BLaER1 treated with 17β-estradiol and CSF1 and Interleukin-3, amounts not matched to agents 10 nM and 100 nM (cell line): ENCODE results near the gene ODC1.

Experiments
- H3K27ac ChIP-seq, 11 experiments: shearing (Covaris generic); formaldehyde crosslinking; 2 replicates each; pipeline ENCODE4 v1.8.1; 2022
- H3K27me3 ChIP-seq, 11 experiments: shearing (Covaris generic); formaldehyde crosslinking; 2 replicates each; pipeline ENCODE4 v1.8.1; 2022
- H3K36me3 ChIP-seq, 11 experiments: shearing (Covaris generic); formaldehyde crosslinking; 2 replicates each; pipeline ENCODE4 v1.8.1; 2022
- H3K4me1 ChIP-seq, 10 experiments: shearing (Covaris generic); formaldehyde crosslinking; 2 replicates each; pipeline ENCODE4 v1.8.1; 2022
- H3K4me2 ChIP-seq, 11 experiments: shearing (Covaris generic); formaldehyde crosslinking; 2 replicates each; pipeline ENCODE4 v1.8.1; 2022
- H3K4me3 ChIP-seq, 10 experiments: shearing (Covaris generic); formaldehyde crosslinking; 2 replicates each; pipeline ENCODE4 v1.8.1; 2022
- H3K9ac ChIP-seq, 11 experiments: shearing (Covaris generic); formaldehyde crosslinking; 2 replicates each; pipeline ENCODE4 v1.8.1; 2022
- H3K9me3 ChIP-seq, 11 experiments: shearing (Covaris generic); formaldehyde crosslinking; replicated peaks in 1 of 11; 2 replicates each; pipeline ENCODE4 v1.8.1; 2022
- H4K20me1 ChIP-seq, 11 experiments: shearing (Covaris generic); formaldehyde crosslinking; 2 replicates each; pipeline ENCODE4 v1.8.1; 2022
- Cebpa-rat ChIP-seq, 11 experiments: shearing (Covaris generic); IDR thresholded peaks; 2 replicates each; pipeline ENCODE4 v1.8.1; 2022

ODC1 gene

DNA sequence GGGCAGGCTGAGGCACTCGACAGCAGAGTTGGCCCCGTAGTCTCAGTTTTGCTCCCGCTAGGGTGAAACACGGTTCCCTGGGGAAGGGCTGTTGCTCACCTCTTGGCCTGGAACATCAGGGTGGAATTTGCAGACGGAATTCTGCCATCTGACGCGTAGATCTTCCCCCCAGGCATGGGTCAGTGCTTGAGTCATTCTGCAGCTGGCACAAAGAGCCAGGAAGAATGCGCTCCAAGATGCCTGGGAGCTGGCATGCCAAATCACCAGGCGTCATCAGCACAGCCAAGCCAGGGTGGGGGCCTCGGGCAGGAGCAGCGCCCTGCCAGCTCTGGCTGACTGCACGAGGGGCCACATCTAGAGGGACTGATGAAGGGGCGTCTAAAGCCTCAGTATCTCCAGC, 42.7 kb downstream of the ODC1 start:
- Histone ChIP-seq H3K4me2 (peak overlapping the region; percentile 79 to 97 (median 90)), H3K9ac (peak overlapping the region in 4 of 11 experiments; percentile 63 to 72 (median 68); a peak in 3 of 22 replicates), H3K4me1 (peaks cover 97 to 100% (median 100%) of the 10 kb centered on the region in 10 experiments), H3K4me3 (no peak overlapping the region; a peak in 1 of 20 replicates), H3K9me3 (no peaks in the 10 kb centered on the region), H4K20me1 (peaks cover 5 to 68% (median 37%) of the 10 kb centered on the region in 11 experiments; a peak in 19 of 22 replicates), H3K36me3 (peaks cover 0 to 31% (median 6%) of the 10 kb centered on the region in 11 experiments; a peak in 8 of 22 replicates), H3K27me3 (no peaks in the 10 kb centered on the region), H3K27ac (peak overlapping the region in 4 of 11 experiments; percentile 63 to 84 (median 70); a peak in 7 of 22 replicates)
- no peak for TF ChIP-seq Cebpa-rat (IDR thresholded peaks at IDR 0.05)

DNA sequence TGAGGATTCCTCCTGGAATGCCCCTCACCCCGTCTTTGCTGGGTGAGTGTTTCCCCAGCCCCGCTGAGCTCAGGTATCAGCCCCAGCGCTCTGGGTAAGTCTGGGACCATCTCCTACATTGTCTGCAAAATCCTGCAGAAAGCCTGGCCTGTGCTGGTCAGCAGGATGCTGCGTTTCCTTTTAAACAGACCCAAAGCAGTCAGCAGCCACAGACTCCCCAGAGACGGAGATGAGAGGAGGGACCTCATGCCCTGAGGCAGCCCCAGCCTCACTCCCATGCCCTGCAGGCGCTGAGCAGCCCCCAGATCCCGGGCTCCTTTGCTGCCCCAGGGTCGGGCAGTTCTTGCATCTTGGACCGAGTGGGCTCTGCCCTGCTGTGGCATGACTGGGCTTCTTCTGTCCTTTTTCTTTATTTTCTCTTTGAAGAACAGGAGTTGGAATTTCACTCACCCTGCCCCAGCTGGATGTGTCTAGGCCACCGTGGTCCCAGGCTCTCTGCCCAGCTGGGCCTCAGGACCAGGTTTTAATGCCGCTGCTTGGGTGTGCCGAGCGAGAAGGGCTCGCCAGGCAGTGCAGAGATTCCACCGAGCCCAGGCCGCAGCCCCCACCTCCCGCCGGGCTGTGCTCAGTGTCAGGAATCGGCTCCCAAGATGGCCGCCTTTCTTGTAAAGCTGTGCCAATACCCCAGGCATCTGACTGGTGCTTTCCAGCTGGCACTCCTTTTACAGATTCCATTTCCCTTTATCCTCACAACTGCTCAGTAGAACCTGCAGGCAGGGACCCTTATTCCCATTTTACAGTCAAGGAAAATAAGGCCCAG, 43.6 kb downstream of the ODC1 start:
- Histone ChIP-seq H3K4me1 (peaks cover 99 to 100% (median 100%) of the 10 kb centered on the region in 10 experiments), H3K27ac (peak overlapping the region in 2 of 11 experiments; percentile 69 to 84; a peak in 5 of 22 replicates), H3K9me3 (peaks cover 0 to 5% (median 0%) of the 10 kb centered on the region in 11 experiments; a peak in 3 of 22 replicates), H3K36me3 (peaks cover 4 to 37% (median 11%) of the 10 kb centered on the region in 11 experiments; a peak in 18 of 22 replicates), H4K20me1 (peaks cover 5 to 63% (median 36%) of the 10 kb centered on the region in 11 experiments; a peak in 19 of 22 replicates), H3K27me3 (no peaks in the 10 kb centered on the region), H3K4me3 (no peak overlapping the region), H3K9ac (peak overlapping the region in 6 of 11 experiments; percentile 2 to 43 (median 31); a peak in 8 of 22 replicates), H3K4me2 (peak overlapping the region; percentile 79 to 97 (median 90))
- TF ChIP-seq Cebpa-rat (IDR thresholded peaks at IDR 0.05): no peak

DNA sequence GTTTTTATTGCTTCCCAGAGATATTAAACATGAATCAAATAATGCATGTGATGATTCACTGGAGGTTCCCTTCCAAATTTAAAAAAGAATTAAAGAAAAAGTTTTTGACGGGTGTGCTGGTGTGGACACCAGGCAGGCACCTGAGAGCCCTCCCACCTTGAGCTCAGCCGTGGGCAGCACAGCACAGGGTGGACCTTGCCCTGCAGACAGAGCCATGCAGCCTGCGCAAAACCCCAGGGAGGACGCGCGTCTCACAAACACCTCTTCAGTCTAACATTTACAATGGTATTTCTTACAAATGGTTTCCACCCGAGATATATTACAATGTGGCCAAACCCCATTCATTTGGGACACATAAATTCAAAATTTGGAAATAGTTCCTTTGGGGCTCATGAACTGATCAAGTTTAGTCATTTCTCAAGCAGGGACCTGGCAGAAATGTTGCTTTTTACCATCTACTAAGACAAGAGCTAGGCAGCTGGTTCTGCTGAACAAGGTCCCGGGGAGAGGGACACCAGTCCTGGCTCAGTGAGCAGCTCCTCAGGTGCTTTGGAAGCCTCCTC, 45.4 kb downstream of the ODC1 start:
- no peak overlapping the region for H3K4me3 ChIP-seq
- peak overlapping the region in 1 of 11 experiments; percentile 15; a peak in 1 of 22 replicates for H3K9ac ChIP-seq
- H4K20me1 ChIP-seq: peaks cover 0 to 61% (median 23%) of the 10 kb centered on the region in 11 experiments; a peak in 18 of 22 replicates
- H3K4me1 ChIP-seq: peaks cover 94 to 97% (median 96%) of the 10 kb centered on the region in 10 experiments
- no peaks in the 10 kb centered on the region for H3K27me3 ChIP-seq
- peak overlapping the region in 2 of 11 experiments; percentile 84 to 91; a peak in 1 of 22 replicates for H3K27ac ChIP-seq
- peaks cover 0 to 7% (median 0%) of the 10 kb centered on the region in 11 experiments; a peak in 3 of 22 replicates for H3K9me3 ChIP-seq
- TF ChIP-seq Cebpa-rat (IDR thresholded peaks at IDR 0.05): no peak
- peaks cover 5 to 40% (median 11%) of the 10 kb centered on the region in 11 experiments; a peak in 18 of 22 replicates for H3K36me3 ChIP-seq
- H3K4me2 ChIP-seq: peak overlapping the region; percentile 7 to 98 (median 94); a peak in 19 of 22 replicates

DNA sequence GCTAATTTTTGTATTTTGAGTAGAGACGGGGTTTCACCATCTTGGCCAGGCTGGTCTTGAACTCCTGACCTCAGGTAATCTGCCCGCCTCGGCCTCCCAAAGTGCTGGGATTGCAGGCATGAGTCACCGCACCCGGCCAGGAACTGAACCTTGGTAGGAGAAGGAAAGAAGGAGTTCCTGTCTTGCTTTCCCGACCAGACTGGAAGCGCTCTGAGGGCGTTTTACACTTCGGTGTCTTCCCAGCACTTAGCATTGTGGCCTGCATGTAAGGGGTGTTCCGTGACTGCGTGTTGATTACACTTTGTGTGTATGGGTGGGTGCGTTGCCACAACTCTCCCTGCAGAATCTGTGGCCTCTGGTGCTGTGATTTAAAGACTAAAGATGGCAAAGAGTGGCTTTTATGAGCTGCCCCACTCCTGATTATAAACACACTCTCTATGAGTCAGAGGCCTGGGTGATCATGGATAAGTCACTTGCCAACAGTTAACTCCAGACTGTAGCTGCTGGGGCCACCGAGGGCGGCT, 46.0 kb downstream of the ODC1 start:
- H3K4me2 ChIP-seq: peak overlapping the region; percentile 79 to 98 (median 94)
- no peaks in the 10 kb centered on the region for H3K27me3 ChIP-seq
- H3K36me3 ChIP-seq: peaks cover 5 to 40% (median 11%) of the 10 kb centered on the region in 11 experiments; a peak in 18 of 22 replicates
- H3K9me3 ChIP-seq: peaks cover 0 to 7% (median 0%) of the 10 kb centered on the region in 11 experiments; a peak in 3 of 22 replicates
- no peak overlapping the region for H3K4me3 ChIP-seq
- H3K4me1 ChIP-seq: peaks cover 94 to 97% (median 96%) of the 10 kb centered on the region in 10 experiments
- H3K9ac ChIP-seq: peak overlapping the region in 1 of 11 experiments; percentile 73; a peak in 1 of 22 replicates
- TF ChIP-seq Cebpa-rat (IDR thresholded peaks at IDR 0.05): no peak
- H4K20me1 ChIP-seq: peaks cover under 1 to 61% (median 23%) of the 10 kb centered on the region in 11 experiments; a peak in 18 of 22 replicates
- peak overlapping the region; percentile 12 to 91 (median 80); a peak in 15 of 22 replicates for H3K27ac ChIP-seq

DNA sequence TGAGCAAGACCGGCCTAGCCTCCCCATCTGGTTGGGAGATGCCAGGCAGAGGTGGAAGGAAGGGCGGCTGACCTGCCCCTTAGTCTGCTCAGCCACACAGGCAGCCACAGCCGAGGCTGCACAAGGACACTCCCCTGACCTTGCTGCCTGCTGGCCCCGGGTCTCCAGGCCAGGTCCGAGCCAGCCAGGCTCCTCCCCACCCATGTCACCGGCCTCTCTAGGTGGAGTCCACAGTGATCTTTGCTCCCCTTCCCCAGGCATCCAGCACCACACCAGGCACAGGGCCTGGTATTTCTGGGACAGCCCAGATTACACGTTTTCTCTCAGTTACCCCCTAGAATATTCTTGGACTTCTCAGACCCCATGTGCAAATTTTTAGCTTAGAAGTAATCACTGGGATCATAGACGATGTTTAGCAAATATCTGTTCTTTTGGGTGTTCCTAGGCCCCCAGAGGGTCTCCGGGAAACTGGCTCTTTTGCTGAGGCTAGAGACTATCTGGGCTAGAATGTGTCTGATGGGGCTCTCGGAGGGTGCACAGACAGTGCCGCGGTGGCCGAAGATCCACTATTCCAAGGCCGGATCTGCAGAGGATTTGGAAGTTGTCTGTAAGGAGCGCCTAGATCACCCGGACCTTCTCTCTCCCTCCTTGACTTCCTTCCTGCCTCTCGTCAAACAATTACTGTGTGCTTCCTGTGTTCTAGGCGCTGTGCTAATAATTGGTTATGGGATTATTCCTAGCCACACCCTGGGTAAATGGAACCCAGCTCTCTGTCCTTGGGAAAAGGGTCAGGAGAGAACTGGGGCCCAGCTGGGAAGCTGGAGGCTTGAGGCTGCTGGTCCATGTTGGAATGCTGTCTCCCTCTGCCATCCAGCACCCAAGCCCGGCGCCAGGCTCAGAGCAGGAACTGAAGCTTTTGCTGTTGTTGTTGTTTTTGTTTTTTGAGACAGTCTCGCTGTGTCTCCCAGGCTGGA, 46.9 kb downstream of the ODC1 start:
- H3K36me3 ChIP-seq: peaks cover 5 to 40% (median 11%) of the 10 kb centered on the region in 11 experiments; a peak in 18 of 22 replicates
- peak overlapping the region; percentile 79 to 98 (median 94) for H3K4me2 ChIP-seq
- H3K27ac ChIP-seq: peak overlapping the region; percentile 60 to 91 (median 80)
- peaks cover 7 to 61% (median 27%) of the 10 kb centered on the region in 11 experiments; a peak in 20 of 22 replicates for H4K20me1 ChIP-seq
- H3K27me3 ChIP-seq: no peaks in the 10 kb centered on the region
- no peak for TF ChIP-seq Cebpa-rat (IDR thresholded peaks at IDR 0.05)
- peaks cover 0 to 7% (median 0%) of the 10 kb centered on the region in 11 experiments; a peak in 3 of 22 replicates for H3K9me3 ChIP-seq
- peak overlapping the region; percentile 51 to 73 (median 67); a peak in 20 of 22 replicates for H3K9ac ChIP-seq
- H3K4me3 ChIP-seq: peak overlapping the region in 5 of 10 experiments; percentile 1 to 42 (median 23); a peak in 7 of 20 replicates
- peaks cover 94 to 97% (median 96%) of the 10 kb centered on the region in 10 experiments for H3K4me1 ChIP-seq

DNA sequence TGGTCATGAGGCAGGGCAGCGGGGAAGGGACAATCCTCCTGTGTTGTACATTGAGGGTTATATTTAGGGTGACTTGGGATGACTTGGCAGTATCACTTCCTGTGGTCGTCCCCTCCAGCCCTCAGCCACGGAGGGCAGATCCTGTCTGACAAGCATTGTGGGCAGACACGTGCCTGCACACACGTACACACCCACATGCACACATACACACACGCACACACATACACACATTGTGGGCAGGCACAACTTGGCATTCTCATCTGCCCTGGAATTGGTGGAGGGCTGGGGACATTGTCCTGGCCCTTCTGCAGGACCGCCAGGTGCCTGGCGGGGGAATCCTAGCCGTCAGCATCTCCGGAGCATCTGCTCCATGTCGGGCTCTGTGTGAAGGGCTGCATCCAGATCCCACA, 47.6 kb downstream of the ODC1 start:
- Histone ChIP-seq H3K9me3 (peaks cover 0 to 7% (median 0%) of the 10 kb centered on the region in 11 experiments; a peak in 3 of 22 replicates), H3K4me3 (peak overlapping the region in 4 of 10 experiments; percentile 22 to 42 (median 30); a peak in 7 of 20 replicates), H3K36me3 (peaks cover 5 to 39% (median 11%) of the 10 kb centered on the region in 11 experiments; a peak in 18 of 22 replicates), H3K27ac (peak overlapping the region; percentile 60 to 91 (median 81)), H3K4me2 (peak overlapping the region; percentile 79 to 98 (median 94)), H3K4me1 (peaks cover 94 to 97% (median 96%) of the 10 kb centered on the region in 10 experiments), H3K9ac (peak overlapping the region; percentile 51 to 73 (median 71); a peak in 20 of 22 replicates), H4K20me1 (peaks cover 14 to 61% (median 34%) of the 10 kb centered on the region in 11 experiments; a peak in 20 of 22 replicates), H3K27me3 (no peaks in the 10 kb centered on the region)
- TF ChIP-seq Cebpa-rat (IDR thresholded peaks at IDR 0.05): no peak

DNA sequence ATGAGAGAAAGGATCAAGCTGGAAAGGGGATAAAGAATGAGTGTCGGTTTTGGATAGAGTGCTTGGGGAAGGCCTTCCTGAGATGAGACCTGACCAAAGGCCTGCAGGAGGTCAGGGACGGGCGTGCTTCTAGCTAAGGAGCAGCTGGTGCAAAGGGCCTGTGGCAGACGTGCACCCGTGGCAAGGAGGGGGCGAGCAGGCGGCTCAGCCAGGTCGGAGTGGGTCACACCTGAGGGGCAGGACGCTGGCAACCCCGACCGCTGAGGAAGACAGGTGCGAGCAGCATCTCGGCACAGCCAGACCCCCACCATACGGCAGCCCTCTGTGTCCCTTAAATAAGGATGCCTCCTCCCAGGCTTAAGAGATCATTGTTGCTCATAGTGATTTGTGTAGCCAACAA, 48.1 kb downstream of the ODC1 start:
- TF ChIP-seq Cebpa-rat (IDR thresholded peaks at IDR 0.05): no peak
- peak overlapping the region; percentile 51 to 73 (median 71); a peak in 21 of 22 replicates for H3K9ac ChIP-seq
- peak overlapping the region; percentile 79 to 98 (median 94) for H3K4me2 ChIP-seq

More for the DNA sequence above, 48.1 kb downstream of the ODC1 start:
- Histone ChIP-seq H3K27me3 (no peaks in the 10 kb centered on the region), H4K20me1 (peaks cover 17 to 61% (median 36%) of the 10 kb centered on the region in 11 experiments; a peak in 20 of 22 replicates), H3K4me1 (peaks cover 90 to 97% (median 94%) of the 10 kb centered on the region in 10 experiments), H3K36me3 (peaks cover 5 to 34% (median 11%) of the 10 kb centered on the region in 11 experiments; a peak in 18 of 22 replicates), H3K9me3 (peaks cover 0 to 7% (median 0%) of the 10 kb centered on the region in 11 experiments; a peak in 3 of 22 replicates), H3K4me3 (peak overlapping the region in 5 of 10 experiments; percentile 10 to 32 (median 21); a peak in 4 of 20 replicates), H3K27ac (peak overlapping the region; percentile 60 to 91 (median 81))
